ENCODE data around the gene TMEM18. TPM values are rescaled to one million over a fixed set of nuclear protein-coding genes. Genes with fewer than 3 reads are reported as not detected.

The TMEM18 gene
- total and polyA plus RNA-seq, 2 experiments from 2014 or later, result 9.9 to 37.7 TPM

DNA sequence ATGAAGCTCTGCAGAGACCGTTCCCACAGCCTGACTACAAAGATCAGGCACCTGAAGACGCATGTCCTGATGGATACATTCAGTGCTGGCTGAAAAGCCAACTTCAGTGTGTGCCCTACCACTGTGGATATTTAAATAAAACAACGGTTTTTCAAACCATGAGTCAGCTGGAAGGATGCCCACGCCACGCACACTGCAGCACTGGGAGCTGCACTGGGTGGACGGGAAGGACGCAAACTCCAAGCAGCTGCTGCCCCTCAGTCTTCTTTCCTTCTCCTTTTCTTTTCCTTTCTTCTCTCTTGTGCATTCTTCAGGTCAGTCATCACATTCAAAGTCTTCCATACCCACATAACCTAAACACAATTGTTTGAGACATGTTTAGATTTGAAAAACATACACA is 7.9 kb downstream of the TMEM18 start:
- Histone ChIP-seq H3K9me2 (ENCODE audit: insufficient read depth) (no peaks in the 10 kb centered on the region), H4K20me1 (ENCODE audit: insufficient read depth) (no peaks in the 10 kb centered on the region), H3K9ac (no peak overlapping the region), H3K36me3 (ENCODE audit: low read depth) (peaks cover 18% of the 10 kb centered on the region; the same call in 1 of the 2 replicates), H3K27ac (no peak overlapping the region), H3K4me1 (ENCODE audit: insufficient read depth) (peaks cover 7% of the 10 kb centered on the region), H3K9me3 (ENCODE audit: low read depth) (no peaks in the 10 kb centered on the region), H3K27me3 (replicated peaks; ENCODE audit: insufficient read depth) (no peaks in the 10 kb centered on the region), H2AFZ (no peak overlapping the region), H3K4me3 (no peak overlapping the region), H3K4me2 (ENCODE audit: unreplicated experiment) (no peak overlapping the region), H3K79me2 (ENCODE audit: insufficient read depth) (peaks cover 16% of the 10 kb centered on the region), H3F3A (ENCODE audit: insufficient read depth) (peaks cover 16% of the 10 kb centered on the region)
- in situ Hi-C loops (cut with MboI), result no loop called here
- 72 to 75% methylated on average over 7 of the region's 7 CpGs for WGBS, 2 experiments (ENCODE audit: low coverage in 1 of 2, low lambda C conversion rate in 2 of 2, missing lambda C conversion rate in 2 of 2)
- TF ChIP-seq EZH2 (IDR thresholded peaks at IDR 0.05; ENCODE audit: insufficient read depth, poor library complexity, severe bottlenecking) (no peak), EZH2phosphoT487 (IDR thresholded peaks at IDR 0.05; ENCODE audit: insufficient read depth, low read depth) (no peak)
- peak; percentile 38 for DNase-seq

DNA sequence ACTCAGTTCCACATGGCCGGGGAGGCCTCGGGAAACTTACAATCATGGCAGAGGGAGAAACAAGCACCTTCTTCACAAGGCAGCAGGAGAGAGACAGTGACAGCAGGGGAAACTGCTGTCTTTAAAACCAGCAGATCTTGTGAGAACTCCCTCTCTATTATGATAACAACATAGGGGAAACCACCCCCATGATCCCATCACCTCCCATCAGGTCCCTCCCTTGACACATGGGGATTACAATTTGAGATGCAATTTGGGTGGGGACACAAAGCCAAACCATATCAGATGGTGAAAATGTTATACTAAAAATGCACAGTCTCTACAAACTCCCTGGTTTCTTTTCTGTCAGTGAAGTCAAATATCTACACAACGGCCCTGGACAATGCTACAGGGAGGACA is 9.2 kb downstream of the TMEM18 start:
- no peak overlapping the region for H3K4me3 ChIP-seq
- peaks cover 18% of the 10 kb centered on the region; the same call in 1 of the 2 replicates for H3K36me3 ChIP-seq (ENCODE audit: low read depth)
- peaks cover 8% of the 10 kb centered on the region; the same call in 1 of the 2 replicates for H3F3A ChIP-seq (ENCODE audit: insufficient read depth)
- no peaks in the 10 kb centered on the region for H3K9me3 ChIP-seq (ENCODE audit: low read depth)
- no peaks in the 10 kb centered on the region for H3K9me2 ChIP-seq (ENCODE audit: insufficient read depth)
- DNase-seq, result no peak
- H2AFZ ChIP-seq, result no peak overlapping the region
- H3K4me2 ChIP-seq (ENCODE audit: unreplicated experiment), result no peak overlapping the region
- in situ Hi-C loops (cut with MboI), result no loop called here
- 76 to 83% methylated on average over 3 of the region's 3 CpGs for WGBS, 2 experiments (ENCODE audit: low coverage in 1 of 2, low lambda C conversion rate in 2 of 2, missing lambda C conversion rate in 2 of 2)
- peaks cover 13% of the 10 kb centered on the region for H3K79me2 ChIP-seq (ENCODE audit: insufficient read depth)
- H4K20me1 ChIP-seq (ENCODE audit: insufficient read depth), result no peaks in the 10 kb centered on the region
- no peak for TF ChIP-seq EZH2phosphoT487 (IDR thresholded peaks at IDR 0.05; ENCODE audit: insufficient read depth, low read depth)
- H3K27me3 ChIP-seq (replicated peaks; ENCODE audit: insufficient read depth), result no peaks in the 10 kb centered on the region
- no peak overlapping the region for H3K9ac ChIP-seq
- H3K27ac ChIP-seq, result no peak overlapping the region
- H3K4me1 ChIP-seq (ENCODE audit: insufficient read depth), result no peaks in the 10 kb centered on the region

DNA sequence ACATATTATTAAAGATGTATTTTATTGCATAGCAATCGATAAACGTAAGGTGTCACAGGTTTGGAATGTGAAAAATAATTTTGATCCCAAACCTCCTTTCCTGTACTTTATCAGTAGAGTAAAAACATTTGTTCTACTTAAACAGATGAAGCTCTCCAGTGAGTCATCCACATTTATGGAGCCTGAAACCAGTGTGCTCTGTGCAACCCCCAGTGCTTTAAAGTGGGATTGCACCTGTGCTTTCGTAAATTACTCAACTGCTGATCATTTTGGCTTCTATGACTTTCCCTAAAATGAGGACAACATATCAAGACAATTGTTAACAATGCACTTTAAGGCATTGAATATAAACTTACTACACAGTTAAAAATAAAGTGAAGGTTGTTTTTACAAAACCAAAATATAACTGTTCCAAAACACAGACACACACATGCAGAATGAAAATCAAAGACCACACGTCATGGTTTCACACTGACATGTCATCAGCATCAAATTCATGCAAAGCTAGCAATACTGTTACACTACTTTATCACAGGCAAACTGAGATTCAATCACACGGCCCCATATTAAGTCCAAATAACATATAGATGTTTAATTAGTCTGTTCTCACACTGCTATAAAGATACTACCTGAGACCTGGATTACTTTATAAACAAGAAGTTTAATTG is 9.7 kb downstream of the TMEM18 start:
- peaks cover 18% of the 10 kb centered on the region; the same call in 1 of the 2 replicates for H3K36me3 ChIP-seq (ENCODE audit: low read depth)
- no peak overlapping the region for H2AFZ ChIP-seq
- 55 to 61% methylated on average over 5 of the region's 5 CpGs for WGBS, 2 experiments (ENCODE audit: low coverage in 1 of 2, low lambda C conversion rate in 2 of 2, missing lambda C conversion rate in 2 of 2)
- H3K9ac ChIP-seq, result no peak overlapping the region
- H3K9me2 ChIP-seq (ENCODE audit: insufficient read depth), result no peaks in the 10 kb centered on the region
- H3K4me2 ChIP-seq (ENCODE audit: unreplicated experiment), result no peak overlapping the region
- 0 out of 2 replicates have a peak, but pooled peaks cover 6% of the 10 kb centered on the region for H3F3A ChIP-seq (ENCODE audit: insufficient read depth)
- no peaks in the 10 kb centered on the region for H3K27me3 ChIP-seq (replicated peaks; ENCODE audit: insufficient read depth)
- H3K4me1 ChIP-seq (ENCODE audit: insufficient read depth), result no peaks in the 10 kb centered on the region
- peaks cover 7% of the 10 kb centered on the region for H3K79me2 ChIP-seq (ENCODE audit: insufficient read depth)
- H4K20me1 ChIP-seq (ENCODE audit: insufficient read depth), result no peaks in the 10 kb centered on the region
- in situ Hi-C loops (cut with MboI), result no loop called here
- TF ChIP-seq EZH2 (IDR thresholded peaks at IDR 0.05; ENCODE audit: insufficient read depth, poor library complexity, severe bottlenecking) (no peak), EZH2phosphoT487 (IDR thresholded peaks at IDR 0.05; ENCODE audit: insufficient read depth, low read depth) (no peak)
- no peak overlapping the region for H3K27ac ChIP-seq
- no peak overlapping the region for H3K4me3 ChIP-seq
- no peaks in the 10 kb centered on the region for H3K9me3 ChIP-seq (ENCODE audit: low read depth)
- peak; percentile 89 for DNase-seq

DNA sequence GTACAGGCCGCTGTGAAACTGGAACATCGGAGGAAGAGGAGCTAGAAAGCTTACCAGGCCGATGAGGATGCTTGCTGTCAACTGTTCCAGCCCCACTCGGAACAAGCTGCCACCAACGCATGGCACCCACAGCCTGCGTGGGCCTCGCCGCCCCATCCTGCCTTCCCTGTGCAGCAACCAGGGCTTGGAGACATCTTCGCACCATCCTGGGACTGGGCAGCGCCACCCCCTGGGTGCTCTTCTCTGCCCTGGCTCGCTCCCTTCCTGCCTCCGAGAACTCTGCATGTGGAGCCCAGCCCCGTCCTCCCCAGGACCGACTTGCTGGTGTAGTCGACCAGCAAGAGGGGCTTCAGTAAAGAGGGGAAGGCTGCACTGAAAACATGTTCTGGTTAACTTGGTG is 10.8 kb downstream of the TMEM18 start:
- Histone ChIP-seq H3K9me2 (ENCODE audit: insufficient read depth) (no peaks in the 10 kb centered on the region), H3K27ac (no peak overlapping the region), H3K79me2 (ENCODE audit: insufficient read depth) (no peaks in the 10 kb centered on the region), H2AFZ (no peak overlapping the region), H3K4me2 (ENCODE audit: unreplicated experiment) (no peak overlapping the region), H3K4me1 (ENCODE audit: insufficient read depth) (no peaks in the 10 kb centered on the region), H3F3A (ENCODE audit: insufficient read depth) (0 out of 2 replicates have a peak, but pooled peaks cover 6% of the 10 kb centered on the region), H3K36me3 (ENCODE audit: low read depth) (peaks cover 18% of the 10 kb centered on the region; the same call in 1 of the 2 replicates), H3K27me3 (replicated peaks; ENCODE audit: insufficient read depth) (no peaks in the 10 kb centered on the region), H3K4me3 (no peak overlapping the region), H3K9me3 (ENCODE audit: low read depth) (no peaks in the 10 kb centered on the region), H3K9ac (no peak overlapping the region), H4K20me1 (ENCODE audit: insufficient read depth) (no peaks in the 10 kb centered on the region)
- DNase-seq, result no peak
- in situ Hi-C loops (cut with MboI), result no loop called here
- 97 to 98% methylated on average over 14 to 15 of the region's 15 CpGs for WGBS, 2 experiments (ENCODE audit: low coverage in 1 of 2, low lambda C conversion rate in 2 of 2, missing lambda C conversion rate in 2 of 2)
- no peak for TF ChIP-seq EZH2phosphoT487 (IDR thresholded peaks at IDR 0.05; ENCODE audit: insufficient read depth, low read depth)
- TF ChIP-seq EZH2 (IDR thresholded peaks at IDR 0.05; ENCODE audit: insufficient read depth, poor library complexity, severe bottlenecking), result no peak
